Epithelial cell of esophagus (primary cell): ENCODE measurements around the gene MACROD2.
"Not testable (repeated sequence)": the region's sequence is repeated elsewhere in the genome, so short reads cannot be mapped to it uniquely, and the experiment has no call there.

Source experiments
- DNase-seq: peaks from one replicate; pipeline ENCODE4 v3.0.0; 2010; ENCODE audit warnings: low read depth
- H3K4me3 ChIP-seq: 2 replicates; pipeline ENCODE4 v1.5.1; 2011; ENCODE audit warnings: mild to moderate bottlenecking, low read length, control low read depth
- CTCF ChIP-seq: IDR thresholded peaks from 2 replicates; pipeline ENCODE4 v1.5.1; 2011; ENCODE audit warnings: low read depth, mild to moderate bottlenecking, low read length, control low read depth, inconsistent platforms; ENCODE audit not compliant: insufficient read depth; ENCODE audit errors: missing control alignments

The MACROD2 gene

GRCh38 chr20:13991311-13991710 lies 4.0 kb upstream of the MACROD2 start:
- no peak overlapping the region for H3K4me3 ChIP-seq
- no peak for TF ChIP-seq CTCF

GRCh38 chr20:13991955-13992354 lies 3.4 kb upstream of the MACROD2 start:
- not testable (repeated sequence) for H3K4me3 ChIP-seq
- DNase-seq, result peak; percentile 12

More at GRCh38 chr20:13991311-13991710, 4.0 kb upstream of the MACROD2 start:
- no peak for DNase-seq

- peak; percentile 34 for DNase-seq
- TF ChIP-seq CTCF, result no peak
- peak overlapping the region; percentile 67 for H3K4me3 ChIP-seq
These were observed 525 bp downstream of the MACROD2 start for GRCh38 chr20:13995841-13996240.

GRCh38 chr20:13996265-13996664 lies 949 bp downstream of the MACROD2 start:
- TF ChIP-seq CTCF, result no peak
- peak; percentile 7 for DNase-seq
- peak overlapping the region; percentile 67 for H3K4me3 ChIP-seq

GRCh38 chr20:14000917-14001316 lies 5.6 kb downstream of the MACROD2 start:
- no peak for TF ChIP-seq CTCF
- H3K4me3 ChIP-seq, result no peak overlapping the region
- no peak for DNase-seq

- H3K4me3 ChIP-seq, result no peak overlapping the region
- TF ChIP-seq CTCF, result no peak
- DNase-seq, result no peak
These were observed 10.7 kb downstream of the MACROD2 start for GRCh38 chr20:14005996-14006395.

- TF ChIP-seq CTCF, result no peak
- H3K4me3 ChIP-seq, result no peak overlapping the region
- peak; percentile 40 for DNase-seq
These were observed 13.9 kb downstream of the MACROD2 start for GRCh38 chr20:14009208-14009607.
